HFF-Myc (cell line): ENCODE data around the gene NDUFA7.
A peak's percentile ranks its signal among the peaks of the same experiment; 100 is the strongest.
"Not testable (repeated sequence)": the region's sequence is repeated elsewhere in the genome, so short reads cannot be mapped to it uniquely, and the experiment has no call there.

Experiments
- DNase-seq: peaks from one replicate; pipeline ENCODE4 v3.0.0-alpha.2; 2011; ENCODE audit warnings: low read depth; ENCODE audit errors: extremely low read depth
- H3K4me3 ChIP-seq: replicated peaks from 2 replicates; pipeline ENCODE4 v1.5.1; 2011; ENCODE audit warnings: low read depth, mild to moderate bottlenecking, control low read depth, low read length
- TF ChIP-seq, protein P1 (sequence below): IDR thresholded peaks from 2 replicates; pipeline ENCODE4 v1.5.1; 2012; ENCODE audit warnings: mild to moderate bottlenecking, low read depth, low read length, control low read depth; ENCODE audit errors: missing control alignments

Gene NDUFA7

DNA sequence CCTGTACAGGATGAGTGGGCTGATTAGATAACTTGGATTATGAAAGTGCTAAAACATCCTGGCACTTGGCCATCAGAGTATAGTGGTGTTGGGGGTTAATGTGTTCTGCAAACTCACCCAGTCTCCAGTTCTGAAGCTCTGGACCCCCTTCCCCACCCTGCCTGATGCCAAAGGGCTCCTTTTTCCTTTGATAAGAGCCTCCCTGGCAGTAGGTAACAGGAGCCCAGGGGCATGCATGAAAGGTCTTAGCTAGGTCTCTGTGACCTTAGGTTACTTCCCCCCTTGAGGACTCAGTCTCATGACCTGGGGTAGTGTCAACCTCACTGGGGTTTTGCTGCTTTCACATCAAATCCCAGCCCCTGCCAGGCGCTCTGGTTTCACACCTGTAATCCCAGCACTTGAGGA lies 2.6 kb upstream of the NDUFA7 start:
- peak overlapping the region; percentile 97 for H3K4me3 ChIP-seq
- DNase-seq = no peak
- TF ChIP-seq, protein P1, sequence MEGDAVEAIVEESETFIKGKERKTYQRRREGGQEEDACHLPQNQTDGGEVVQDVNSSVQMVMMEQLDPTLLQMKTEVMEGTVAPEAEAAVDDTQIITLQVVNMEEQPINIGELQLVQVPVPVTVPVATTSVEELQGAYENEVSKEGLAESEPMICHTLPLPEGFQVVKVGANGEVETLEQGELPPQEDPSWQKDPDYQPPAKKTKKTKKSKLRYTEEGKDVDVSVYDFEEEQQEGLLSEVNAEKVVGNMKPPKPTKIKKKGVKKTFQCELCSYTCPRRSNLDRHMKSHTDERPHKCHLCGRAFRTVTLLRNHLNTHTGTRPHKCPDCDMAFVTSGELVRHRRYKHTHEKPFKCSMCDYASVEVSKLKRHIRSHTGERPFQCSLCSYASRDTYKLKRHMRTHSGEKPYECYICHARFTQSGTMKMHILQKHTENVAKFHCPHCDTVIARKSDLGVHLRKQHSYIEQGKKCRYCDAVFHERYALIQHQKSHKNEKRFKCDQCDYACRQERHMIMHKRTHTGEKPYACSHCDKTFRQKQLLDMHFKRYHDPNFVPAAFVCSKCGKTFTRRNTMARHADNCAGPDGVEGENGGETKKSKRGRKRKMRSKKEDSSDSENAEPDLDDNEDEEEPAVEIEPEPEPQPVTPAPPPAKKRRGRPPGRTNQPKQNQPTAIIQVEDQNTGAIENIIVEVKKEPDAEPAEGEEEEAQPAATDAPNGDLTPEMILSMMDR = no peak

DNA sequence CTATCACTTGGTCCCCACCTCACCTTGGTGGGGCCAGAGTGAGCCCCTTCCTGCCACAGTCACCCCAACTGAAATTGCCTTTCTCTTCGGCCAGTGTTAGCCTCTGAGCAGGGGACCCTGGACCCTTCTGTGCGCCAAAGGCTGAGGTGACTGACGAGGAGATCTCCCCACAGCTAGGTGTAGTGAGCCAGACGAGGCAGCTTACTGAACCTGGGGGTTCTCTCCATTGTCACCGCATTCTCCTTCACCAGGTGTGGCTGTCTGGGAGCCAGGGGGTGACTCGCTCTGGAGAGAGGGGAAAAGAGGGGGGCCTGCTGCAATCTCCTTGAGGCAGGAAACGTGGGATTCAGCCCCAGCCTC lies 1.4 kb upstream of the NDUFA7 start:
- TF ChIP-seq, protein P1 = no peak
- DNase-seq = no peak
- peak overlapping the region; percentile 97 for H3K4me3 ChIP-seq

DNA sequence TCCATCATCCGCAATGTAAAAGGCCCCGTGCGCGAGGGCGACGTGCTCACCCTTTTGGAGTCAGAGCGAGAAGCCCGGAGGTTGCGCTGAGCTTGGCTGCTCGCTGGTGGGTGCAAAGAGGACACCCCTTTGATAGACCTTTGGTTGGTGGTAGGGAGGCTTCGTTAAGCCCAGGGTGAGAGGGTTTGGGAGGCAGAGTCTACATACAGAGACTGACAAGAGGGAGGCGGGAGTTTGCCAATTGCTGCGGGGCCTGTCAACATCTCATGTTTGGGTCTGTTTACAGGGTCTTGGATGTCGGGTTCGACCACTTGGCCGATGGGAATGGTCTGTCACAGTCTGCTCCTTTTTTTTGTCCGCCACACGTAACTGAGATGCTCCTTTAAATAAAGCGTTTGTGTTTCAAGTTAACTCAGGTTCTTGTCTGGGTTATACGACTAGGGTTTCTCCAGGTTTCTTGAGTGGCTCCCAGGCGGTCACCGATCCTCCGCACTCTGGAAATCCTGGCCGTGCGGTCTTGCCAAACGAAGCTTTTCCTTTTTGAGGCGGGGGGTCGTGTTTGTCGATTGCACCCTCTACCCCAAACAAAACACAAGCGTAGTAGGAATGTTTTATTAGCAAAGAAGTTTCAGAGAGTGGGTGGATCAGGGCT lies 937 bp upstream of the NDUFA7 start:
- DNase-seq = no peak
- H3K4me3 ChIP-seq = peak overlapping the region; percentile 97
- TF ChIP-seq, protein P1 = no peak

DNA sequence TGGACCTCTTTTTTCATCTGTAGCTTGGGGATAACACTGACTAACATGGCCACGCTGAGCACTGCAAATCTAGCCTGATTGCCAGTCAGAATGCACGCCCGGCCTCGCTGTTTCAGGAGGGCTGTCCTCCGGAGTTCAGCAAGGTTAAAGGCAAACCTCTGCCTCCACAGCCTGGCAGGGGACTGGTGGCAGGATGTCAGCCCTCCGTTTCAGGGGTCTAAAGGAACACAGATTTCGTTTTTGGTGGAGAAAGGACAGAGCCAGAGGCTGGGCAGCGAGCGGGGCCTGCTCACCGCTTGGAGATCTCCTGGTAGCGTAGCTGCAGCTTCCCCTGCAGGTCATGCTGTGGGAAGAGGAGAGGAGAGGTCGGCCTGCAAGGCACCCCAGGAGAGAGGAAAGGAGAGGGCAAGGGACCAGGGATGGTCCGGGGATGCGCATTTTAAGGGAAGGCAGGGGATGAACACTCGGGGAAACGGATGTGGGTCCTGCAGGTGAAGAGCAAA lies 560 bp downstream of the NDUFA7 start:
- H3K4me3 ChIP-seq = peak overlapping the region; percentile 97
- TF ChIP-seq, protein P1 = no peak
- no peak for DNase-seq

DNA sequence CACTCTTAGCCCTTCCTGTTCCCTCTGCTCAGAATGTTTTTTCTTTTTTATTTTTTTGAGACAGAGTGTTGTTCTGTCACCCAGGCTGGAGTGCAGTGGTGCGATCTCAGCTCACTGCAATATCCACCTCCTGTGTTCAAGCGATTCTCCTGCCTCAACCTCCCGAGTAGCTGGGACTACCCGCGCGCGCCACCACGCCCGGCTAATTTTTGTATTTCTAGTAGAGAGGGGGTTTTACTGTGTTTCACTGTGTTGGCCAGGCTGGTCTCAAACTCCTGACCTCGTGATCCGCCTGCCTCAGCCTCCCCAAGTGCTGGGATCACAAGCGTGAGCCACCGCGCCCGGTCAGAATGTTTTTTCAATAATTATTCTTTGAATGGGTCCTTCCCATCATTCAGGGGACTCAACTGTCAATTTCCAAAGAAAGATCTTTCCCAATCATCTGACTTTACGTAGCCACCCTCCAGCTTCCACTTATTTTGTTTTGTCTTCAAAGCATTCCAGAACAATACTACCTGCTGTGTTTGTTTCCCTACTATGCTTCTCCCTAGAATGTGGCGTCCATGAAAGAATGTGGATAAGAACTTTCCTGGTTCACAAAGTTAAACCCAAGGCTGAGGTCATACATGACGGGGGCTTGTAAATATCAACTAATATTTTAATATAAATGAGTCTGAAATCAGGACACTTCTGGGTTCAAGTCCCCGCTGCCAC lies 1.2 kb downstream of the NDUFA7 start:
- TF ChIP-seq, protein P1 = no peak
- peak overlapping the region; percentile 97 for H3K4me3 ChIP-seq
- DNase-seq = no peak

DNA sequence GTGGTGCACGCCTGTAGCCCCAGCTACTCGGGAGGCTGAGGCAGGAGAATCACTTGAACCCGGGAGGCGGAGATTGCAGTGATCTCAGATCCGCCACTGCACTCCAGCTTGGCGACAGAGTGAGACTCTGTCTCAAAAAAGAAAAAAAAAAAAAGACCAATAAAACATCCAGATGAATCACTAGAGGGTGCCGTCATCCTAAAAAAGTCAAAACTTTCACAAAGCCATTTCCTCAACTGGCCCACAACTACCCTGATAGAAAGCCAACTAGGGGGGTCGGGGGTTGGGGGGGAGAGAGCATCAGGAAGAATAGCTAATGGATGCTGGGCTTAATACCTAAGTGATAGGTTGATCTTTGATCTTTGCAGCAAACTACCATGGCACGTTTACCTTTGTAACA lies 2.3 kb downstream of the NDUFA7 start:
- DNase-seq, H3K4me3 ChIP-seq: not testable (repeated sequence)

DNA sequence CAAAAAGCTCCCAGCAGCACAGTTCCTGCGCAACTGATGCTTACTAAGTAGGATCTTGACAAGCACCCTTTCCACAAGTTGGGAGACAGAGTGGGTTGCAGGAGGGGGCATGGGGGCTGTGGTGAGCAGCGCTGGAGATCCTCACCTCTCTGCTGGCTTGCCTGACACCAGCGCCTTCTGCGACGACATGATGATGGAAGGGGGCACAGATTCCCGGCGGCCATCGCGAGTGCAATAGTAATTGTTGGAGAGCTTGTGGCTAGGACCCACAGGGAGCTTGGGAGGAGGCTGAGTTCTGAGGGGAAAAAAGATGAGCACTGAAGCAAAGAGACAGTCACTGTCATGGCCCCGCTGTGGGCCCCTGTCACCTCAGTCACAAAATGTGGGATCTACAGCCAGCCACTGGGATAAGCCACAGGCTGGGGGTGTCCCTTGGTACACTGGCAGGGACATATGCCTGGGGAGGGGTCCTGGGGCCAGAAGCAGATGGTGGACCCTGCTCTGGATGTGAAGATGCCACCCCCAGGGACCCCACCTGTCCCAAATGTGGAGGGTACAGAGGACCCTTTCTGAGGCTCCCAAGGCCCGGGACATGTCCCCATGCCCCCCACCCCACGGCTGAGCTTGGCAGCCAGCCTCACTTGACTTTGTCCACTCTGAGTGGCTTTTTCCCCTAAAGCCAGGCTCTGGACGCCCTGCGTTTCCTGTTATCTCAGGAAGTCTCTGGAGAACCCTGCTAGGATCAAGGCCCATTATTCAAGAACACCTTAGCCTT lies 4.6 kb downstream of the NDUFA7 start:
- TF ChIP-seq, protein P1 = no peak
- no peak overlapping the region for H3K4me3 ChIP-seq
- DNase-seq = no peak

DNA sequence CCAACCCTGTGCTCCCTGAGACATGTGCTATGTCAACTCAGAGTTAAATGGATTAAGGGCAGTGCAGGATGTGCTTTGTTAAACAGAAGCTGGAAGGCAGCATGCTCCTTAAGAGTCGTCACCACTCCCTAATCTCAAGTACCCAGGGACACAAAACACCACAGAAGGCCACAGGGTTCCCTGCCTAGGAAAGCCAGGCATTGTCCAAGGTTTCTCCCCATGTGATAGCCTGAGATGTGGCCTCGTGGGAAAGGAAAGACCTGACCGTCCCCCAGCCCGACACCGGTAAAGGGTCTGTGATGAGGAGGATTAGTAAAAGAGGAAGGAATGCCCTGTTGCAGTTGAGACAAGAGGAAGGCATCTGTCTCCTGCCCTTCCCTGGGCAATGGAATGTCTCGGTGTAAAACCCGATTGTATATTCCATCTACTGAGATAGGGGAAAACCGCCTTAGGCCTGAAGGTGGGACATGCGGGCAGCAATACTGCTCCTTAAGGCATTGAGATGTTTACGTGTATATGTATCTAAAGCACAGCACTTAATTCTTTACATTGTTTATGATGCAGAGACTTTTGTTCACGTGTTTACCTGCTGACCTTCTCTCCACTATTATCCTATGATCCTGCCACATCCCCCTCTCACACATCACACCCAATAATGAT lies 6.1 kb downstream of the NDUFA7 start:
- not testable (repeated sequence) for DNase-seq

More for the DNA sequence above, 6.1 kb downstream of the NDUFA7 start:
- not testable (repeated sequence) for H3K4me3 ChIP-seq
